OCI-LY1 (cell line): ENCODE data around the gene WWOX.

Experiments
- H2AFZ ChIP-seq: fragments of 200-600 bp; sonication (generic), shearing (Covaris generic); 2 replicates; pipeline ENCODE4 v1.6.0; 2014; ENCODE audit warnings: antibody characterized with exemption, mild to moderate bottlenecking, low read length
- H3F3A ChIP-seq: fragments of 200-600 bp; sonication (generic), shearing (Covaris generic); 2 replicates; pipeline ENCODE4 v1.6.0; 2014; ENCODE audit warnings: mild to moderate bottlenecking, antibody characterized with exemption, low read length, moderate library complexity; ENCODE audit not compliant: insufficient read depth
- H3K27ac ChIP-seq: fragments of 200-600 bp; sonication (generic); 2 replicates; pipeline ENCODE4 v1.5.1; 2014; ENCODE audit warnings: low read length, mixed run types, mild to moderate bottlenecking, low read depth; ENCODE audit not compliant: poor library complexity, severe bottlenecking
- H3K27me3 ChIP-seq: fragments of 200-600 bp; sonication (generic); 2 replicates; pipeline ENCODE4 v1.6.0; 2014; ENCODE audit warnings: antibody characterized with exemption, mild to moderate bottlenecking, low read length, moderate library complexity; ENCODE audit not compliant: insufficient read depth
- H3K36me3 ChIP-seq: fragments of 200-600 bp; sonication (generic); 2 replicates; pipeline ENCODE4 v1.6.1; 2014; ENCODE audit warnings: mild to moderate bottlenecking, antibody characterized with exemption, low read length, moderate library complexity, mixed read lengths; ENCODE audit not compliant: insufficient read depth
- H3K4me1 ChIP-seq: fragments of 200-600 bp; sonication (generic); 2 replicates; pipeline ENCODE4 v1.5.1; 2014; ENCODE audit warnings: mild to moderate bottlenecking, low read length, moderate library complexity; ENCODE audit not compliant: insufficient read depth, severe bottlenecking
- H3K4me2 ChIP-seq: fragments of 200-600 bp; sonication (generic), shearing (Covaris generic); 2 replicates; pipeline ENCODE4 v1.6.1; 2014; ENCODE audit warnings: low read length
- H3K4me3 ChIP-seq: fragments of 200-600 bp; sonication (generic); 2 replicates; pipeline ENCODE4 v1.5.1; 2014; ENCODE audit warnings: low read length, low read depth, mild to moderate bottlenecking, mixed read lengths; ENCODE audit not compliant: poor library complexity, severe bottlenecking
- H3K79me2 ChIP-seq: fragments of 200-600 bp; shearing (Covaris generic); 2 replicates; pipeline ENCODE4 v1.6.1; 2016; ENCODE audit warnings: mixed run types, low read length, mixed read lengths; ENCODE audit not compliant: insufficient read depth
- H3K9ac ChIP-seq: fragments of 200-600 bp; sonication (generic), shearing (Covaris generic); 2 replicates; pipeline ENCODE4 v1.6.1; 2014; ENCODE audit warnings: mild to moderate bottlenecking, low read length, mixed read lengths
- H3K9me2 ChIP-seq: fragments of 200-600 bp; sonication (generic), shearing (Covaris generic); 2 replicates; pipeline ENCODE4 v1.6.1; 2014; ENCODE audit warnings: low read depth, mild to moderate bottlenecking, low read length, mixed read lengths
- H3K9me3 ChIP-seq: fragments of 200-600 bp; shearing (Covaris generic); 2 replicates; pipeline ENCODE4 v1.6.1; 2014; ENCODE audit warnings: low read length, mixed read lengths
- H4K20me1 ChIP-seq: fragments of 200-600 bp; sonication (generic), shearing (Covaris generic); 2 replicates; pipeline ENCODE4 v1.6.0; 2016; ENCODE audit warnings: mild to moderate bottlenecking, low read length; ENCODE audit not compliant: insufficient read depth
- EZH2 ChIP-seq: fragments of 200-600 bp; sonication (generic), shearing (Covaris generic); IDR thresholded peaks from 2 replicates; pipeline ENCODE4 v1.8.0; 2017; ENCODE audit warnings: borderline replicate concordance, mixed run types, mild to moderate bottlenecking, antibody characterized with exemption, low read length, moderate library complexity, mixed read lengths
- TF ChIP-seq, protein P1 (sequence below): fragments of 200-600 bp; sonication (generic), shearing (Covaris generic); IDR thresholded peaks from 2 replicates; pipeline ENCODE4 v1.5.1; 2017; ENCODE audit warnings: mild to moderate bottlenecking, antibody characterized with exemption, low read length, moderate library complexity, mixed read lengths

Gene WWOX

DNA sequence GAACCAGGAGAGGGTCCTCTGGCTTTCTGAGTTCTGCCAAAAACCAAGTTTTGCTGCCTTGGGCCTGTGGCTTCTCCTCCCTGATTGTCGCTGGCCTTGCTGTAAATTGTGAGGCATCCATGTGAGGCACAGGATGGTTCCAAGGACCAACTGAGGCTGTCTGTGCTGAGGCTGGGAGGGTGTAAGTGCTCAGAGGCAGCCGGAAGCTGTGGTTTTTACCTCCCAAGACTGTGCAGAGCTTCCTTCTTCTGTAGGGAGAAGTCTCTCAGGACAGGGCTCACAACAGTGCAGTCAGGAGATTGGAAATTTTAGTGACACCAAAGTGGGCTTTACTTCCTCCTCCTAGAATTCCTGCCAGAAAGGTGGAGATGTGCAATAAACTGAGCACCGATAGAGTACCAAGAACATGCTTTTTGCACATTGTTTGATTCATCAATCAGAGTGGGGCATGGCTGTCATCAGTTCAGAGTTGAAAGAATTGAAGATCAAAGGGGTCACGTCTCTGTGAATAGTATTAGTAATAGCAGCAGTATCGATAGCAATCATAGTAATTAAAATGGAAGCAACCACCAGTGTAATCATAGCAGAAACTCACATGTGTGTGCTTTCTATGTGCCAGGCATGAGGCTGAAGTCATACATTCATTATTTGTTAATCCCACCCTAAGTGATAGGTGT is 467.1 kb downstream of the WWOX start:
- H3K4me1 ChIP-seq, result no peaks in the 10 kb centered on the region
- no peaks in the 10 kb centered on the region for H3F3A ChIP-seq
- H3K36me3 ChIP-seq, result no peaks in the 10 kb centered on the region
- no peak overlapping the region for H2AFZ ChIP-seq
- H3K9me2 ChIP-seq, result no peaks in the 10 kb centered on the region
- TF ChIP-seq, protein P1, sequence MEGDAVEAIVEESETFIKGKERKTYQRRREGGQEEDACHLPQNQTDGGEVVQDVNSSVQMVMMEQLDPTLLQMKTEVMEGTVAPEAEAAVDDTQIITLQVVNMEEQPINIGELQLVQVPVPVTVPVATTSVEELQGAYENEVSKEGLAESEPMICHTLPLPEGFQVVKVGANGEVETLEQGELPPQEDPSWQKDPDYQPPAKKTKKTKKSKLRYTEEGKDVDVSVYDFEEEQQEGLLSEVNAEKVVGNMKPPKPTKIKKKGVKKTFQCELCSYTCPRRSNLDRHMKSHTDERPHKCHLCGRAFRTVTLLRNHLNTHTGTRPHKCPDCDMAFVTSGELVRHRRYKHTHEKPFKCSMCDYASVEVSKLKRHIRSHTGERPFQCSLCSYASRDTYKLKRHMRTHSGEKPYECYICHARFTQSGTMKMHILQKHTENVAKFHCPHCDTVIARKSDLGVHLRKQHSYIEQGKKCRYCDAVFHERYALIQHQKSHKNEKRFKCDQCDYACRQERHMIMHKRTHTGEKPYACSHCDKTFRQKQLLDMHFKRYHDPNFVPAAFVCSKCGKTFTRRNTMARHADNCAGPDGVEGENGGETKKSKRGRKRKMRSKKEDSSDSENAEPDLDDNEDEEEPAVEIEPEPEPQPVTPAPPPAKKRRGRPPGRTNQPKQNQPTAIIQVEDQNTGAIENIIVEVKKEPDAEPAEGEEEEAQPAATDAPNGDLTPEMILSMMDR, result no peak
- no peak for TF ChIP-seq EZH2
- H3K4me2 ChIP-seq, result no peak overlapping the region
- H3K9me3 ChIP-seq, result no peaks in the 10 kb centered on the region
- H3K27me3 ChIP-seq, result no peaks in the 10 kb centered on the region
- no peak overlapping the region for H3K4me3 ChIP-seq
- no peak overlapping the region for H3K27ac ChIP-seq
- H3K9ac ChIP-seq, result no peak overlapping the region
- H4K20me1 ChIP-seq, result no peaks in the 10 kb centered on the region
- H3K79me2 ChIP-seq, result no peaks in the 10 kb centered on the region

DNA sequence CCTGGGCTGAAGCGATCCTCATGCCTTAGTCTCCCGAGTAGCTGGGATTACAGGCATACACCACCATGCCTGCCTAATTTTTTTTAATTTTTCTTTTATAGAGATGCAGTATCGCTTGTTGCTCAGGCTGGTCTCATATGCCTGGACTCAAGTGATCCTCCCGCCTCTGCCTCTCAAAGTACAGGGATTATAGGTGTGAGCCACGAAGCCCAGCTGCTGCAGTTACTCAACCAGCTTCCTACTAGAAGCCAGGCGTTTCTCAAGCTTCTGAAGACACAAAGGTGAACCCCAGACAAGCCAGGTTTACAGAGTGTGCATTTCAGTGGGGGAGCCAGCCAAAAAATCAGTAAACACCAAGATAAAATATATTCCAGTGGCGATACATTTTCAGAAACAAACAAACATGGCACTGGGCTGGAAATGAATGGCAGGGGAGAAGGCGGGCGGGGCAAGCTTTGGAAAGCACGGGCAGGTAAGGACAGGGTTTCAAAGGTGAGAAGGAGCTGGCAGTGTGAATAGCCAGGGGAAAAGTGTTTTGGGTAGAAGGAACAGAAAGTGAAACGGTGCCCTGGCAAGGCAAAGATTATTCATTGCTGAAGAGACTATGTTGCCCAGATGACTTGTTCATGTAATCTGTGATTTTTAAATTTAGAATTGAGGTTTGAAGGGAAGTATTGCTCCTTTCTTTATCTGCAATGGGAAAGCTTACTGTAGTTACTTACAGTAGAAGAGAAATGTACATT is 471.1 kb downstream of the WWOX start:
- Histone ChIP-seq H3K79me2 (no peaks in the 10 kb centered on the region), H3K27ac (no peak overlapping the region), H3K4me1 (no peaks in the 10 kb centered on the region), H4K20me1 (no peaks in the 10 kb centered on the region), H3F3A (no peaks in the 10 kb centered on the region), H3K27me3 (no peaks in the 10 kb centered on the region), H3K4me2 (no peak overlapping the region), H3K9me3 (no peaks in the 10 kb centered on the region), H3K9me2 (no peaks in the 10 kb centered on the region), H3K4me3 (no peak overlapping the region), H3K9ac (no peak overlapping the region), H2AFZ (no peak overlapping the region), H3K36me3 (no peaks in the 10 kb centered on the region)
- TF ChIP-seq, protein P1, result no peak
- TF ChIP-seq EZH2, result no peak

DNA sequence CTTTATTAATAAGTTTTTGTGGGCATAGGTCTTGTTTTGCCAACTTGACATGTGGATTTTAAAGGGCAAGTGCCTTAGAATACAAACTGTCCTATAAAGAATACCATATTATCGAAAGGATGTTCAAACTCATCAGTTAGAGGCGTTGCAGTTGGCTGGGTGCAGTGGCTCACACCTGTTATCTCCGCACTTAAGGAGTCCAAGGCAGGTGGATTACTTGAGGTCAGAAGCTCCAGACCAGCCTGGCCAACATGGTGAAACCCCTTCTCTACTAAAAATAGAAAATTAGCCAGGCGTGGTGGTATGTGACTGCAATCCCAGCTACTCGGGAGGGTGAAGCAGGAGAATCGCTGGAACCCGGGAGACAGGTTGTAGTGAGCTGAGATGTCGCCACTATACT is 472.0 kb downstream of the WWOX start:
- TF ChIP-seq, protein P1, result no peak
- no peak for TF ChIP-seq EZH2
- H4K20me1 ChIP-seq, result no peaks in the 10 kb centered on the region
- H3K79me2 ChIP-seq, result no peaks in the 10 kb centered on the region
- no peaks in the 10 kb centered on the region for H3K9me3 ChIP-seq
- no peaks in the 10 kb centered on the region for H3F3A ChIP-seq
- no peaks in the 10 kb centered on the region for H3K36me3 ChIP-seq
- no peaks in the 10 kb centered on the region for H3K9me2 ChIP-seq
- no peak overlapping the region for H2AFZ ChIP-seq
- no peaks in the 10 kb centered on the region for H3K4me1 ChIP-seq
- no peak overlapping the region for H3K4me2 ChIP-seq
- no peak overlapping the region for H3K27ac ChIP-seq
- no peaks in the 10 kb centered on the region for H3K27me3 ChIP-seq
- H3K9ac ChIP-seq, result no peak overlapping the region
- H3K4me3 ChIP-seq, result no peak overlapping the region
